Tibial nerve (tissue), 4 donors: ENCODE measurements around the gene SMARCA4.

ENCODE experiments used
- EP300 ChIP-seq, 2 donors: sonication (generic); formaldehyde crosslinking; IDR thresholded peaks; one replicate each; pipeline ENCODE4 v1.6.1; 2017; ENCODE audit warnings: antibody characterized with exemption in 2 of 2, mild to moderate bottlenecking in 1 of 2
- POLR2A ChIP-seq, 2 donors: fragments of 450-650 bp; IDR thresholded peaks; one replicate each; pipeline ENCODE4 v1.6.1; 2017; ENCODE audit warnings: antibody characterized with exemption in 2 of 2, mild to moderate bottlenecking in 2 of 2, moderate library complexity in 2 of 2
- TF ChIP-seq, protein P1 (sequence below), 5 experiments: fragments of 200-600 bp in 3 of 5; fragments of 450-650 bp in 2 of 5; sonication (generic) in 3 of 5; IDR thresholded peaks; one replicate each; pipeline ENCODE4 v1.5.1; 2016 to 2019; ENCODE audit warnings: antibody characterized with exemption in 5 of 5, mild to moderate bottlenecking in 3 of 5, moderate library complexity in 2 of 5

GRCh38 chr19:11090997-11091702 lies 130.3 kb downstream of the SMARCA4 start:
- TF ChIP-seq POLR2A (IDR thresholded peaks at IDR 0.05) (no peak), EP300 (IDR thresholded peaks at IDR 0.05) (no peak)
- TF ChIP-seq, protein P1, sequence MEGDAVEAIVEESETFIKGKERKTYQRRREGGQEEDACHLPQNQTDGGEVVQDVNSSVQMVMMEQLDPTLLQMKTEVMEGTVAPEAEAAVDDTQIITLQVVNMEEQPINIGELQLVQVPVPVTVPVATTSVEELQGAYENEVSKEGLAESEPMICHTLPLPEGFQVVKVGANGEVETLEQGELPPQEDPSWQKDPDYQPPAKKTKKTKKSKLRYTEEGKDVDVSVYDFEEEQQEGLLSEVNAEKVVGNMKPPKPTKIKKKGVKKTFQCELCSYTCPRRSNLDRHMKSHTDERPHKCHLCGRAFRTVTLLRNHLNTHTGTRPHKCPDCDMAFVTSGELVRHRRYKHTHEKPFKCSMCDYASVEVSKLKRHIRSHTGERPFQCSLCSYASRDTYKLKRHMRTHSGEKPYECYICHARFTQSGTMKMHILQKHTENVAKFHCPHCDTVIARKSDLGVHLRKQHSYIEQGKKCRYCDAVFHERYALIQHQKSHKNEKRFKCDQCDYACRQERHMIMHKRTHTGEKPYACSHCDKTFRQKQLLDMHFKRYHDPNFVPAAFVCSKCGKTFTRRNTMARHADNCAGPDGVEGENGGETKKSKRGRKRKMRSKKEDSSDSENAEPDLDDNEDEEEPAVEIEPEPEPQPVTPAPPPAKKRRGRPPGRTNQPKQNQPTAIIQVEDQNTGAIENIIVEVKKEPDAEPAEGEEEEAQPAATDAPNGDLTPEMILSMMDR (IDR thresholded peaks at IDR 0.05), result no peak
